Measurements from ENCODE around the gene KIF4A.
"Not testable (repeated sequence)": the region's sequence is repeated elsewhere in the genome, so short reads cannot be mapped to it uniquely, and the experiment has no call there.

The KIF4A gene

GRCh38 chrX:70289168-70289792 lies 624 bp upstream of the KIF4A start:
- no peak for FAIRE-seq
- no peak for DNase-seq (ENCODE audit: low spot score)

- FAIRE-seq (no peak), DNase-seq (ENCODE audit: low spot score) (no peak)
Measured at GRCh38 chrX:70292788-70293187, 2.9 kb downstream of the KIF4A start.

- no peak for FAIRE-seq
- DNase-seq (ENCODE audit: low spot score): no peak
Measured at GRCh38 chrX:70293621-70294020, 3.7 kb downstream of the KIF4A start.

- DNase-seq (ENCODE audit: low spot score) (no peak), FAIRE-seq (no peak)
Measured at GRCh38 chrX:70301716-70302115, 11.8 kb downstream of the KIF4A start.

GRCh38 chrX:70313503-70313902 lies 23.6 kb downstream of the KIF4A start:
- DNase-seq (ENCODE audit: low spot score) (no peak), FAIRE-seq (no peak)

- FAIRE-seq (no peak), DNase-seq (ENCODE audit: low spot score) (no peak)
Measured at GRCh38 chrX:70322784-70323183, 32.9 kb downstream of the KIF4A start.

- not testable (repeated sequence) for FAIRE-seq; DNase-seq (ENCODE audit: low spot score)
Measured at GRCh38 chrX:70323628-70324027, 33.7 kb downstream of the KIF4A start.

GRCh38 chrX:70324326-70324725 lies 34.4 kb downstream of the KIF4A start:
- FAIRE-seq (no peak), DNase-seq (ENCODE audit: low spot score) (no peak)

- no peak for FAIRE-seq
- no peak for DNase-seq (ENCODE audit: low spot score)
Measured at GRCh38 chrX:70331161-70331560, 41.3 kb downstream of the KIF4A start.

- no peak for DNase-seq (ENCODE audit: low spot score)
Measured at GRCh38 chrX:70332600-70332999, 42.7 kb downstream of the KIF4A start.

GRCh38 chrX:70336767-70337166 lies 46.9 kb downstream of the KIF4A start:
- FAIRE-seq (no peak), DNase-seq (ENCODE audit: low spot score) (no peak)

More at GRCh38 chrX:70332600-70332999, 42.7 kb downstream of the KIF4A start:
- no peak for FAIRE-seq

- no peak for DNase-seq (ENCODE audit: low spot score)
Measured at GRCh38 chrX:70338290-70338689, 48.4 kb downstream of the KIF4A start.

GRCh38 chrX:70343435-70343834 lies 53.5 kb downstream of the KIF4A start:
- no peak for DNase-seq (ENCODE audit: low spot score)
- FAIRE-seq: no peak

More at GRCh38 chrX:70338290-70338689, 48.4 kb downstream of the KIF4A start:
- no peak for FAIRE-seq

- DNase-seq (ENCODE audit: low spot score) (no peak), FAIRE-seq (no peak)
Measured at GRCh38 chrX:70346418-70347070, 56.6 kb downstream of the KIF4A start.

- not testable (repeated sequence) for DNase-seq (ENCODE audit: low spot score); FAIRE-seq
Measured at GRCh38 chrX:70348825-70349224, 58.9 kb downstream of the KIF4A start.

- not testable (repeated sequence) for FAIRE-seq; DNase-seq (ENCODE audit: low spot score)
Measured at GRCh38 chrX:70349367-70350125, 59.6 kb downstream of the KIF4A start.

GRCh38 chrX:70352496-70352895 lies 62.6 kb downstream of the KIF4A start:
- FAIRE-seq (no peak), DNase-seq (ENCODE audit: low spot score) (no peak)

GRCh38 chrX:70353514-70353913 lies 63.6 kb downstream of the KIF4A start:
- FAIRE-seq: no peak
- no peak for DNase-seq (ENCODE audit: low spot score)

GRCh38 chrX:70354716-70355115 lies 64.8 kb downstream of the KIF4A start:
- DNase-seq (ENCODE audit: low spot score): no peak
- no peak for FAIRE-seq

GRCh38 chrX:70359458-70359857 lies 69.6 kb downstream of the KIF4A start:
- no peak for DNase-seq (ENCODE audit: low spot score)
- no peak for FAIRE-seq

GRCh38 chrX:70360366-70360765 lies 70.5 kb downstream of the KIF4A start:
- FAIRE-seq: no peak
- no peak for DNase-seq (ENCODE audit: low spot score)

- not testable (repeated sequence) for FAIRE-seq; DNase-seq (ENCODE audit: low spot score)
Measured at GRCh38 chrX:70368731-70369130, 78.8 kb downstream of the KIF4A start.
